ENCODE measurements around the gene SPG21. TPM values are rescaled to one million over a fixed set of nuclear protein-coding genes. Genes with fewer than 3 reads are reported as not detected.

The SPG21 gene
- total RNA-seq, 6 donors from 2014 or later = 58.8 to 113 (median 94.7) TPM

GRCh38 chr15:64943512-64944225 lies 46.0 kb downstream of the SPG21 start:
- ATAC-seq (ENCODE audit: low FRiP score in 2 of 2) = peak in 1 of 2 donors; percentile 45
- WGBS, 2 donors = 85 to 88% methylated on average over 6 of the region's 6 CpGs
- H3K27ac ChIP-seq = no peak overlapping the region
- H3K9me3 ChIP-seq = no peaks in the 10 kb centered on the region
- H3K27me3 ChIP-seq = no peaks in the 10 kb centered on the region
- H3K4me1 ChIP-seq = no peaks in the 10 kb centered on the region
- no peak for TF ChIP-seq EP300 (IDR thresholded peaks at IDR 0.05)
- no peak for TF ChIP-seq POLR2AphosphoS5 (IDR thresholded peaks at IDR 0.05)
- no peak for TF ChIP-seq POLR2A (IDR thresholded peaks at IDR 0.05)
- TF ChIP-seq CTCF (IDR thresholded peaks at IDR 0.05) = no peak
- no peak for DNase-seq
- H3K36me3 ChIP-seq = peaks cover 0 to 12% (median 0%) of the 10 kb centered on the region in 4 donors
- no peak overlapping the region for H3K4me3 ChIP-seq

- H3K27me3 ChIP-seq = no peaks in the 10 kb centered on the region
- DNase-seq (no peak), ATAC-seq (ENCODE audit: low FRiP score in 2 of 2) (no peak)
- TF ChIP-seq EP300 (IDR thresholded peaks at IDR 0.05) = no peak
- no peak for TF ChIP-seq POLR2AphosphoS5 (IDR thresholded peaks at IDR 0.05)
- TF ChIP-seq POLR2A (IDR thresholded peaks at IDR 0.05) = no peak
- TF ChIP-seq CTCF (IDR thresholded peaks at IDR 0.05) = no peak
- 87 to 88% methylated on average over 8 of the region's 8 CpGs for WGBS, 2 donors
- H3K27ac ChIP-seq = no peak overlapping the region
- no peaks in the 10 kb centered on the region for H3K4me1 ChIP-seq
- no peaks in the 10 kb centered on the region for H3K9me3 ChIP-seq
- peaks cover 0 to 10% (median 0%) of the 10 kb centered on the region in 4 donors for H3K36me3 ChIP-seq
- no peak overlapping the region for H3K4me3 ChIP-seq
Observed at GRCh38 chr15:64942356-64942755, 47.4 kb downstream of the SPG21 start.

- Histone ChIP-seq H3K4me1 (no peaks in the 10 kb centered on the region), H3K4me3 (no peak overlapping the region), H3K9me3 (no peaks in the 10 kb centered on the region), H3K27me3 (no peaks in the 10 kb centered on the region), H3K27ac (no peak overlapping the region), H3K36me3 (no peaks in the 10 kb centered on the region)
- WGBS, 2 donors = 68 to 86% methylated on average over 3 of the region's 3 CpGs
- DNase-seq (no peak), ATAC-seq (ENCODE audit: low FRiP score in 2 of 2) (no peak)
- no peak for TF ChIP-seq CTCF (IDR thresholded peaks at IDR 0.05)
Observed at GRCh38 chr15:64938192-64938591, 51.5 kb downstream of the SPG21 start.

GRCh38 chr15:64934023-64934422 lies 55.7 kb downstream of the SPG21 start:
- WGBS, 2 donors = 99% methylated on average over 10 to 11 of the region's 11 CpGs
- no peak for ATAC-seq (ENCODE audit: low FRiP score in 2 of 2)
- TF ChIP-seq CTCF (IDR thresholded peaks at IDR 0.05) (no peak), EP300 (IDR thresholded peaks at IDR 0.05) (no peak), POLR2AphosphoS5 (IDR thresholded peaks at IDR 0.05) (no peak), POLR2A (IDR thresholded peaks at IDR 0.05) (no peak)

GRCh38 chr15:64931381-64931780 lies 58.3 kb downstream of the SPG21 start:
- DNase-seq = no peak
- H3K27ac ChIP-seq = no peak overlapping the region
- H3K27me3 ChIP-seq = no peaks in the 10 kb centered on the region
- WGBS, 2 donors = 83 to 86% methylated on average over 2 to 8 of the region's 8 CpGs
- H3K9me3 ChIP-seq = no peaks in the 10 kb centered on the region
- H3K4me3 ChIP-seq = no peak overlapping the region
- no peak for TF ChIP-seq EP300 (IDR thresholded peaks at IDR 0.05)
- no peak for TF ChIP-seq CTCF (IDR thresholded peaks at IDR 0.05)
- TF ChIP-seq POLR2AphosphoS5 (IDR thresholded peaks at IDR 0.05) = no peak
- TF ChIP-seq POLR2A (IDR thresholded peaks at IDR 0.05) = no peak
- peaks cover 0 to 3% (median 0%) of the 10 kb centered on the region in 4 donors for H3K36me3 ChIP-seq
- no peaks in the 10 kb centered on the region for H3K4me1 ChIP-seq
- no peak for ATAC-seq (ENCODE audit: low FRiP score in 2 of 2)

More at GRCh38 chr15:64934023-64934422, 55.7 kb downstream of the SPG21 start:
- H3K9me3 ChIP-seq = no peaks in the 10 kb centered on the region
- no peak overlapping the region for H3K27ac ChIP-seq
- no peaks in the 10 kb centered on the region for H3K4me1 ChIP-seq
- peaks cover 0 to 3% (median 0%) of the 10 kb centered on the region in 4 donors for H3K36me3 ChIP-seq
- H3K27me3 ChIP-seq = no peaks in the 10 kb centered on the region
- no peak overlapping the region for H3K4me3 ChIP-seq
- no peak for DNase-seq

Measured in upper lobe of left lung (tissue), 6 donors.